PC-3 (cell line): ENCODE measurements around the gene VILL. TPM values are rescaled to one million over a fixed set of nuclear protein-coding genes. Genes with fewer than 3 reads are reported as not detected.

Experiments used
- ATAC-seq: fragments of 200-7000 bp; cut with Tn5 transposase; 2 replicates; pipeline ENCODE4 v1.9.1; 2020; ENCODE audit warnings: mild to moderate bottlenecking, moderate library complexity
- BruUV-seq: library from RNA; stranded (reverse); fragments of 400-500 nt; replicated peaks from 2 replicates; lab custom pipeline; 2021; lab: Mats Ljungman, UMichigan
- CTCF ChIA-PET: fragments of 300-600 bp; sonication (Branson Sonifier 250); formaldehyde crosslinking; loops from one replicate; lab custom pipeline; 2022; ENCODE audit warnings: antibody characterized with exemption; lab: Charles Lee
- POLR2A ChIA-PET: fragments of 300-600 bp; sonication (Branson Sonifier 250); formaldehyde crosslinking; loops from one replicate; lab custom pipeline; 2022; ENCODE audit warnings: antibody characterized with exemption; ENCODE audit not compliant: unreplicated experiment; lab: Charles Lee
- DNase-seq: peaks from one replicate; pipeline ENCODE4 v3.0.0-alpha.2; 2015
- H2AFZ ChIP-seq: fragments of 300-600 bp; sonication (generic); 2 replicates; pipeline ENCODE4 v1.6.0; 2016; ENCODE audit warnings: antibody characterized with exemption, low read length
- H3F3A ChIP-seq: fragments of 300-600 bp; sonication (generic); one replicate; pipeline ENCODE4 v1.6.0; 2017; ENCODE audit warnings: antibody characterized with exemption, low read length, control low read depth, mild to moderate bottlenecking; ENCODE audit not compliant: unreplicated experiment
- H3K27ac ChIP-seq: fragments of 300-600 bp; sonication (generic); 2 replicates; pipeline ENCODE4 v1.5.1; 2016; ENCODE audit warnings: mild to moderate bottlenecking, low read length
- H3K27me3 ChIP-seq: fragments of 300-600 bp; sonication (generic); 2 replicates; pipeline ENCODE4 v1.6.1; 2016; ENCODE audit warnings: low read length, mixed read lengths
- H3K36me3 ChIP-seq: fragments of 300-600 bp; sonication (generic); 2 replicates; pipeline ENCODE4 v1.6.1; 2016; ENCODE audit warnings: low read depth, mixed run types, low read length, mixed read lengths
- H3K4me1 ChIP-seq: fragments of 300-600 bp; sonication (generic); 2 replicates; pipeline ENCODE4 v1.5.1; 2016; ENCODE audit warnings: low read length; ENCODE audit not compliant: insufficient read depth
- H3K4me2 ChIP-seq: fragments of 300-600 bp; sonication (generic); 2 replicates; pipeline ENCODE4 v1.6.0; 2016; ENCODE audit warnings: low read length
- H3K4me3 ChIP-seq: fragments of 300-600 bp; sonication (generic); 2 replicates; pipeline ENCODE4 v1.5.1; 2016; ENCODE audit warnings: mild to moderate bottlenecking, low read length, mixed read lengths
- H3K79me2 ChIP-seq: fragments of 300-600 bp; sonication (generic); 2 replicates; pipeline ENCODE4 v1.6.1; 2017; ENCODE audit warnings: low read length, mixed read lengths
- H3K9ac ChIP-seq: fragments of 300-600 bp; sonication (generic); 2 replicates; pipeline ENCODE4 v1.6.0; 2016; ENCODE audit warnings: mild to moderate bottlenecking, low read length
- H3K9me2 ChIP-seq: fragments of 300-600 bp; sonication (generic); replicated peaks from 2 replicates; pipeline ENCODE4 v1.6.1; 2016; ENCODE audit warnings: mixed run types, low read length, mixed read lengths
- H3K9me3 ChIP-seq: fragments of 300-600 bp; sonication (generic); 2 replicates; pipeline ENCODE4 v1.6.1; 2016; ENCODE audit warnings: low read length, mixed read lengths
- H4K20me1 ChIP-seq: fragments of 300-600 bp; sonication (generic); 2 replicates; pipeline ENCODE4 v1.6.1; 2016; ENCODE audit warnings: low read length, mixed read lengths
- EZH2 ChIP-seq: fragments of 300-600 bp; sonication (generic); IDR thresholded peaks from one replicate; pipeline ENCODE4 v1.6.1; 2017; ENCODE audit warnings: antibody characterized with exemption, mild to moderate bottlenecking, low read length; ENCODE audit not compliant: unreplicated experiment
- EZH2phosphoT487 ChIP-seq: fragments of 300-600 bp; sonication (generic); IDR thresholded peaks from 2 replicates; pipeline ENCODE4 v1.6.1; 2018; ENCODE audit warnings: mild to moderate bottlenecking, antibody characterized with exemption, low read length, borderline replicate concordance
- intact Hi-C: fragments of 100-400 bp; cut with micrococcal nuclease; formaldehyde crosslinking; loops from 2 replicates; pipeline ENCODE4 v1.9.0; 2023
- total RNA-seq: library from RNA; depleted of rRNA; stranded (reverse); fragments of >200 nt; gene quantifications from 2 replicates; pipeline ENCODE4 v1.2.3, GENCODE V29; 2014
- TF ChIP-seq, protein P1 (sequence below): fragments of 300-600 bp; sonication (generic); conservative IDR thresholded peaks from 2 replicates; pipeline ENCODE4 v1.5.1; 2017; ENCODE audit warnings: antibody characterized with exemption, low read depth, mild to moderate bottlenecking, low read length

The VILL gene
- total RNA-seq, 1 experiment from 2014 or later: 0.44 TPM

DNA sequence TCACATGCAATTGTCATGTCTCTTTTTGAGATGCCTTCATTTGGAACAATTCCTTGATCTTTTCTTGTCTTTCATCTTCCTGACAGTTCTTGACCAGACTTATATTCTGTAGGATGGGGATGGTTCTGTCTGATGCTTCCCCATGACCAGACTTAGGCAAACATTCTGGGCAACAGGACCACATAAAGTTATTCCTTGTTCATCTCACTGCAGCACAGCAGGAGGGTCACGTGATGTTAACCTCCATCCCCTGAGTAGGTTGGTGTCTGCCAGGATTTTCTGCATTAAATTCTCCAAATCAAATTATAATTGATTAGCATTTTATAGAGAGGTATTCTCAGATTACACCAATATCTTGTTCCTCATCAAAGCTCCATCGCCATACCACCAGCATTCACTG lies 56.2 kb downstream of the VILL start:
- ATAC-seq (no peak), DNase-seq (no peak)
- no peak overlapping the region for H3K9ac ChIP-seq
- no peaks in the 10 kb centered on the region for H4K20me1 ChIP-seq
- ChIA-PET POLR2A (no interaction called here), CTCF (no interaction called here)
- no peak overlapping the region for H3K4me2 ChIP-seq
- no peaks in the 10 kb centered on the region; the same call in 1 of the 2 replicates for H3K27me3 ChIP-seq
- H3K9me3 ChIP-seq: no peaks in the 10 kb centered on the region
- BruUV-seq: no TSS peak
- no peaks in the 10 kb centered on the region for H3F3A ChIP-seq
- TF ChIP-seq EZH2 (no peak), EZH2phosphoT487 (no peak)
- TF ChIP-seq, protein P1, sequence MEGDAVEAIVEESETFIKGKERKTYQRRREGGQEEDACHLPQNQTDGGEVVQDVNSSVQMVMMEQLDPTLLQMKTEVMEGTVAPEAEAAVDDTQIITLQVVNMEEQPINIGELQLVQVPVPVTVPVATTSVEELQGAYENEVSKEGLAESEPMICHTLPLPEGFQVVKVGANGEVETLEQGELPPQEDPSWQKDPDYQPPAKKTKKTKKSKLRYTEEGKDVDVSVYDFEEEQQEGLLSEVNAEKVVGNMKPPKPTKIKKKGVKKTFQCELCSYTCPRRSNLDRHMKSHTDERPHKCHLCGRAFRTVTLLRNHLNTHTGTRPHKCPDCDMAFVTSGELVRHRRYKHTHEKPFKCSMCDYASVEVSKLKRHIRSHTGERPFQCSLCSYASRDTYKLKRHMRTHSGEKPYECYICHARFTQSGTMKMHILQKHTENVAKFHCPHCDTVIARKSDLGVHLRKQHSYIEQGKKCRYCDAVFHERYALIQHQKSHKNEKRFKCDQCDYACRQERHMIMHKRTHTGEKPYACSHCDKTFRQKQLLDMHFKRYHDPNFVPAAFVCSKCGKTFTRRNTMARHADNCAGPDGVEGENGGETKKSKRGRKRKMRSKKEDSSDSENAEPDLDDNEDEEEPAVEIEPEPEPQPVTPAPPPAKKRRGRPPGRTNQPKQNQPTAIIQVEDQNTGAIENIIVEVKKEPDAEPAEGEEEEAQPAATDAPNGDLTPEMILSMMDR: no peak
- H3K27ac ChIP-seq: no peak overlapping the region
- H3K4me1 ChIP-seq: no peaks in the 10 kb centered on the region
- H3K36me3 ChIP-seq: no peaks in the 10 kb centered on the region
- intact Hi-C loops: no loop called here
- no peaks in the 10 kb centered on the region for H3K79me2 ChIP-seq
- no peak overlapping the region for H3K4me3 ChIP-seq
- no peak overlapping the region for H2AFZ ChIP-seq
- no peaks in the 10 kb centered on the region; the same call in 1 of the 2 replicates for H3K9me2 ChIP-seq

DNA sequence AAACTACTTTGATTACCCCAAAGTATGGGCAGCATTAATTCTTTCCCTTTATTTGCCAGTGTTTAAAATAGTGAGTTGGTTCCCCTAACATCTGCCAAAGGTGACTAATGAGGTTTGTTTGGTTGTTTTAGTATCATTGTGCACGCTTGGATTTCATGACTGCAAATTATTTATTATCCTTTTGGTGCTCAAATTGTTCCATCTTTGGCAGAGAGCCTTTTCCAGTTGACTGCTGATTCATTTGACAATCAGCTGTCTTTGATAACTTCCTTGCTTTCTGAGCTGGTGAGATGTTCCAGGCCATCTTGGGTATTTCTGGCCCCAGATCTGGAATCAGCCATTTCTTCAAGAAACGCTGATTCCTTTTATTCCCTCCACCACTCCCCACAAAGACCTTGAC lies 57.3 kb downstream of the VILL start:
- no TSS peak for BruUV-seq
- ATAC-seq: no peak
- Histone ChIP-seq H3K79me2 (no peaks in the 10 kb centered on the region), H2AFZ (no peak overlapping the region), H4K20me1 (no peaks in the 10 kb centered on the region), H3K9me3 (no peaks in the 10 kb centered on the region), H3K27me3 (no peaks in the 10 kb centered on the region; the same call in 1 of the 2 replicates), H3K4me3 (no peak overlapping the region), H3K9ac (no peak overlapping the region), H3K36me3 (no peaks in the 10 kb centered on the region), H3K27ac (no peak overlapping the region), H3F3A (no peaks in the 10 kb centered on the region), H3K4me1 (no peaks in the 10 kb centered on the region), H3K9me2 (no peaks in the 10 kb centered on the region; the same call in 1 of the 2 replicates), H3K4me2 (no peak overlapping the region)
- DNase-seq: no peak
- POLR2A ChIA-PET: no interaction called here
- intact Hi-C loops: no loop called here
- CTCF ChIA-PET: no interaction called here
- no peak for TF ChIP-seq EZH2
- no peak for TF ChIP-seq EZH2phosphoT487
- TF ChIP-seq, protein P1: no peak

DNA sequence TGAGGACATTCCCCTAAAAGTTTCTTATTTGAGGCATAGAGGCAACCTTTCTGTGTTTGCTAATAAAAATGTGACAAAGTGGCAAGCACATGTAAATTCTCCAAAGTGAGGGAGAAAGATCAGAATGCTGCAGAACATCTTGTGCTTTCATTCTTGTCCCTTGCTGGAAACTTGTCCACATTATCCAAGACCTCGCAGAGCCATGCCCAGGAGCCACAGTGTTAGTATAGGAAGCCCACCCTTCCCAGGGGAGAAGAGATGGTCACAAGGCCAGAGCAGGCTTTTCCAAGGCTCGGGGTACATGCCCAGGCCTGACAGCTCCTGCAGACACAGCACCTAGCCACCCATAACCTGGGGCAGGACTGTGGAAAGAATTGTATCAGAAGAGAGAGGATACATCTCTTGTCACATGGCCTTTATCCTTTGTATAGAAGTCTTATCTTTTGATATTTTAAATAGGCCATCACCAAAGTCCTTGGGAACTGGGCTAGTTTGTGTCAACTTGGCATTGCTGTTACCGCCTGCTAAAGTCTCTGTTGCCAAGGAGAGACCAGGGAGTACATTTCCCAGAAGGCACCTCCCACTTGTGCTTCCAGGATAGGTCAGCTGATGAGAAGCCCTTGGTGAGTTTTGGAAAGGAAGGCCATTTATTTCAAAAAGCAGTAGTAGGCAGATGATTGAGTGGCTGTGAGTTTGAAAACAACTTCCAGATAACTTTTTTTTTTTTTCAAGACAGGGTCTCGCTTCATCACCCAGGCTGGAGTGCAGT lies 59.0 kb downstream of the VILL start:
- DNase-seq (no peak), ATAC-seq (no peak)
- no peaks in the 10 kb centered on the region; the same call in 1 of the 2 replicates for H3K27me3 ChIP-seq
- POLR2A ChIA-PET: no interaction called here
- H3K27ac ChIP-seq: no peak overlapping the region
- no peak overlapping the region for H2AFZ ChIP-seq
- no peaks in the 10 kb centered on the region for H3F3A ChIP-seq
- no peak for TF ChIP-seq EZH2phosphoT487
- no peak for TF ChIP-seq EZH2
- TF ChIP-seq, protein P1: no peak
- no peak overlapping the region for H3K9ac ChIP-seq
- CTCF ChIA-PET: no interaction called here
- no peak overlapping the region for H3K4me2 ChIP-seq
- no peaks in the 10 kb centered on the region for H3K4me1 ChIP-seq
- no peaks in the 10 kb centered on the region for H3K9me3 ChIP-seq
- H3K79me2 ChIP-seq: no peaks in the 10 kb centered on the region
- H3K4me3 ChIP-seq: no peak overlapping the region
- intact Hi-C loops: no loop called here
- BruUV-seq: no TSS peak
- no peaks in the 10 kb centered on the region; the same call in 1 of the 2 replicates for H3K9me2 ChIP-seq
- no peaks in the 10 kb centered on the region for H3K36me3 ChIP-seq
- H4K20me1 ChIP-seq: no peaks in the 10 kb centered on the region
